ENCODE results near the gene PRELID2.

DNA sequence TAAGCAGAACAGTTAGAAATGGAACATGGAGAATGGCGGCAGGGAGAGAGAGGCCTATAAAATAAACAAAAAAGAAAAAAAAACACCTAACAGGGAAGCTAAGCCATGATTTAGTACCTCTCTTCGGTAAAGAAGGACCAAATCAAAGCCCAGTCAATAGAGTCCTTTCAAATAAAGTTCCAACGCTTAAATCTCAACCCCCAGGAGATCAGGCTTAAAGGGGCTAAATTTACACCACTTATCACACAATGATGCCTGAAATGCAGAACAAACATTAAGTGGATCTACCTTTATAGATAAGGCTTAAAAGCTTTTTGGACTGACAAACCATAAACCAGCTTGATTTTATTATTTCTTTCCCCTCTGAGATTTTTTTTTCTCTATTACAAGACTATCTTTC lies 66.3 kb downstream of the PRELID2 start:
- TF ChIP-seq, protein P1, sequence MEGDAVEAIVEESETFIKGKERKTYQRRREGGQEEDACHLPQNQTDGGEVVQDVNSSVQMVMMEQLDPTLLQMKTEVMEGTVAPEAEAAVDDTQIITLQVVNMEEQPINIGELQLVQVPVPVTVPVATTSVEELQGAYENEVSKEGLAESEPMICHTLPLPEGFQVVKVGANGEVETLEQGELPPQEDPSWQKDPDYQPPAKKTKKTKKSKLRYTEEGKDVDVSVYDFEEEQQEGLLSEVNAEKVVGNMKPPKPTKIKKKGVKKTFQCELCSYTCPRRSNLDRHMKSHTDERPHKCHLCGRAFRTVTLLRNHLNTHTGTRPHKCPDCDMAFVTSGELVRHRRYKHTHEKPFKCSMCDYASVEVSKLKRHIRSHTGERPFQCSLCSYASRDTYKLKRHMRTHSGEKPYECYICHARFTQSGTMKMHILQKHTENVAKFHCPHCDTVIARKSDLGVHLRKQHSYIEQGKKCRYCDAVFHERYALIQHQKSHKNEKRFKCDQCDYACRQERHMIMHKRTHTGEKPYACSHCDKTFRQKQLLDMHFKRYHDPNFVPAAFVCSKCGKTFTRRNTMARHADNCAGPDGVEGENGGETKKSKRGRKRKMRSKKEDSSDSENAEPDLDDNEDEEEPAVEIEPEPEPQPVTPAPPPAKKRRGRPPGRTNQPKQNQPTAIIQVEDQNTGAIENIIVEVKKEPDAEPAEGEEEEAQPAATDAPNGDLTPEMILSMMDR (IDR thresholded peaks at IDR 0.05; ENCODE audit: insufficient read depth, low read length, poor library complexity, severe bottlenecking) = no peak
- TF ChIP-seq EZH2phosphoT487 (conservative IDR thresholded peaks at IDR 0.05; ENCODE audit: low read length) = no peak

All from SU-DHL-6 (cell line).